ENCODE measurements around the gene BNC2. TPM values are rescaled to one million over a fixed set of nuclear protein-coding genes. Genes with fewer than 3 reads are reported as not detected.

BNC2 gene
- total and polyA plus RNA-seq, 2 of the 13 experiments (the other 11 are each of a cell fraction or from before 2014, with no cell fraction given) = not detected

- no peak for TF ChIP-seq ZNF883 (CRISPR knock-in tag; IDR thresholded peaks at IDR 0.05; ENCODE audit: not compliant biosample characterization)
- no peak for TF ChIP-seq RBM39 (IDR thresholded peaks at IDR 0.05; ENCODE audit: low read depth, low read length, poor library complexity, severe bottlenecking)
- TF ChIP-seq GMEB1 (CRISPR knock-in tag; IDR thresholded peaks at IDR 0.05; ENCODE audit: borderline replicate concordance) = no peak
- no peak for TF ChIP-seq FOXC1 (CRISPR knock-in tag; IDR thresholded peaks at IDR 0.05; ENCODE audit: borderline replicate concordance)
- TF ChIP-seq ZNF17 (CRISPR knock-in tag; IDR thresholded peaks at IDR 0.05) = no peak
- TF ChIP-seq ATF3 (CRISPR knock-in tag; IDR thresholded peaks at IDR 0.05) = no peak
- no peak for TF ChIP-seq ESRRA (CRISPR knock-in tag; IDR thresholded peaks at IDR 0.05; ENCODE audit: low read depth)
Measured at GRCh38 chr9:16500386-16500785, 370.1 kb downstream of the BNC2 start (continued).

- Histone ChIP-seq H3K9me3 (ENCODE audit: low read length) (no peaks in the 10 kb centered on the region), H3K27ac (ENCODE audit: extremely low read length, insufficient read depth, low read length) (no peak overlapping the region), H3K4me1 (ENCODE audit: insufficient read depth, low read length) (no peaks in the 10 kb centered on the region), H2AFZ (ENCODE audit: low read length) (no peak overlapping the region), H3K27me3 (ENCODE audit: control insufficient read depth in 1 of 2, insufficient read depth in 2 of 2, low read length in 2 of 2) (no peaks in the 10 kb centered on the region), H3K36me3 (replicated peaks in 1 of 2; ENCODE audit: control insufficient read depth in 1 of 2, insufficient read depth in 2 of 2, low read length in 2 of 2) (no peaks in the 10 kb centered on the region), H4K20me1 (ENCODE audit: insufficient read depth, low read length) (no peaks in the 10 kb centered on the region), H3K4me3 (replicated peaks in 1 of 3; ENCODE audit: insufficient read depth in 1 of 3, low read depth in 2 of 3, low read length in 3 of 3) (no peak overlapping the region), H3K9ac (ENCODE audit: insufficient read depth, low read depth, low read length) (no peak overlapping the region), H3K4me2 (ENCODE audit: low read depth, low read length) (no peak overlapping the region), H3K79me2 (ENCODE audit: insufficient read depth, low read length) (no peaks in the 10 kb centered on the region)
- in situ Hi-C loops (cut with HindIII; ENCODE audit: extremely low pct_ligation_motif_present, low pct_unique_long_range_greater_than_20kb) (no loop called here), intact Hi-C loops (cut with micrococcal nuclease; ENCODE audit: unreplicated experiment) (no loop called here)
- FAIRE-seq (no peak), ATAC-seq (no peak), DNase-seq (ENCODE audit: low spot score) (no peak)
- TF ChIP-seq, protein P1, sequence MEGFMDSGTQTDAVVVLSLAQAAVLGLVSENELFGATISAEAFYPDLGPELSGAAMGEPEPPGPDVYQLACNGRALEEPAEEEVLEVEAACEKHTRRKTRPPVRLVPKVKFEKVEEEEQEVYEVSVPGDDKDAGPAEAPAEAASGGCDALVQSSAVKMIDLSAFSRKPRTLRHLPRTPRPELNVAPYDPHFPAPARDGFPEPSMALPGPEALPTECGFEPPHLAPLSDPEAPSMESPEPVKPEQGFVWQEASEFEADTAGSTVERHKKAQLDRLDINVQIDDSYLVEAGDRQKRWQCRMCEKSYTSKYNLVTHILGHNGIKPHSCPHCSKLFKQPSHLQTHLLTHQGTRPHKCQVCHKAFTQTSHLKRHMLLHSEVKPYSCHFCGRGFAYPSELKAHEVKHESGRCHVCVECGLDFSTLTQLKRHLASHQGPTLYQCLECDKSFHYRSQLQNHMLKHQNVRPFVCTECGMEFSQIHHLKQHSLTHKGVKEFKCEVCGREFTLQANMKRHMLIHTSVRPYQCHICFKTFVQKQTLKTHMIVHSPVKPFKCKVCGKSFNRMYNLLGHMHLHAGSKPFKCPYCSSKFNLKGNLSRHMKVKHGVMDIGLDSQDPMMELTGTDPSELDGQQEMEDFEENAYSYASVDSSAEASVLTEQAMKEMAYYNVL (CRISPR knock-in tag; IDR thresholded peaks at IDR 0.05; ENCODE audit: borderline replicate concordance) = no peak
- no peak for TF ChIP-seq THAP11 (CRISPR knock-in tag; IDR thresholded peaks at IDR 0.05)
- TF ChIP-seq RFX1 (IDR thresholded peaks at IDR 0.05) = no peak
- CTCF ChIA-PET (ENCODE audit: low intra/inter-chr PET ratio, low total read pairs) = no interaction called here
- BruUV-seq (replicated peaks) = no TSS peak
- POLR2A ChIA-PET = no interaction called here
Measured at GRCh38 chr9:16499892-16500291, 370.6 kb downstream of the BNC2 start.
